ENCODE measurements around the gene ZIC3. TPM values are rescaled to one million over a fixed set of nuclear protein-coding genes. Genes with fewer than 3 reads are reported as not detected.

Gene ZIC3
- total RNA-seq, 1 experiment from 2014 or later = not detected

- Histone ChIP-seq H3K79me2 (ENCODE audit: insufficient read depth, low read length) (no peaks in the 10 kb centered on the region), H3K27me3 (ENCODE audit: insufficient read depth, low read length) (no peaks in the 10 kb centered on the region), H3K9ac (ENCODE audit: low read length) (no peak overlapping the region), H3K9me3 (ENCODE audit: control insufficient read depth in 1 of 2, insufficient read depth in 1 of 2, low read depth in 1 of 2, low read length in 2 of 2) (no peaks in the 10 kb centered on the region), H3K36me3 (ENCODE audit: control insufficient read depth in 1 of 2, insufficient read depth in 2 of 2, low read length in 2 of 2) (no peaks in the 10 kb centered on the region), H3K4me1 (ENCODE audit: control insufficient read depth in 1 of 2, insufficient read depth in 2 of 2, low read length in 2 of 2) (no peaks in the 10 kb centered on the region), H3K4me3 (replicated peaks in 1 of 2; ENCODE audit: low read depth in 1 of 2, low read length in 2 of 2) (no peak overlapping the region), H3K9me2 (ENCODE audit: insufficient read depth) (no peaks in the 10 kb centered on the region), H4K20me1 (ENCODE audit: insufficient read depth) (no peaks in the 10 kb centered on the region), H2AFZ (ENCODE audit: low read depth, low read length, poor library complexity, severe bottlenecking) (no peak overlapping the region), H3K27ac (ENCODE audit: low read depth, low read length) (no peak overlapping the region), H3K4me2 (ENCODE audit: low read length) (no peak overlapping the region)
- no peak for ATAC-seq
- no peak for TF ChIP-seq EZH2 (IDR thresholded peaks at IDR 0.05)
- TF ChIP-seq CBX3 (IDR thresholded peaks at IDR 0.05; ENCODE audit: low read depth) = no peak
- TF ChIP-seq ZBTB33 (IDR thresholded peaks at IDR 0.05; ENCODE audit: extremely low read depth, insufficient replicate concordance, low read length) = no peak
- no peak for TF ChIP-seq CTCF (IDR thresholded peaks at IDR 0.05 in 2 of 3, conservative IDR thresholded peaks at IDR 0.05 in 1 of 3; ENCODE audit: borderline replicate concordance in 1 of 3, insufficient read depth in 1 of 3, low read depth in 2 of 3, low read length in 2 of 3)
- TF ChIP-seq YY1 (IDR thresholded peaks at IDR 0.05; ENCODE audit: extremely low read depth, insufficient replicate concordance, low read depth, low read length) = no peak
- no peak for TF ChIP-seq SP1 (IDR thresholded peaks at IDR 0.05; ENCODE audit: low read depth)
- TF ChIP-seq POLR2AphosphoS5 (IDR thresholded peaks at IDR 0.05; ENCODE audit: low read depth, low read length) = no peak
- TF ChIP-seq CEBPB (IDR thresholded peaks at IDR 0.05; ENCODE audit: low read depth) = no peak
- TF ChIP-seq JUND (IDR thresholded peaks at IDR 0.05) = no peak
- no peak for TF ChIP-seq SRF (IDR thresholded peaks at IDR 0.05; ENCODE audit: low read depth)
- no peak for TF ChIP-seq SIN3A (IDR thresholded peaks at IDR 0.05; ENCODE audit: low read depth)
- TF ChIP-seq EGR1 (IDR thresholded peaks at IDR 0.05; ENCODE audit: low read depth) = no peak
- TF ChIP-seq REST (IDR thresholded peaks at IDR 0.05; ENCODE audit: low read depth) = no peak
- no peak for TF ChIP-seq TCF7L2 (IDR thresholded peaks at IDR 0.05; ENCODE audit: borderline replicate concordance, extremely low read depth, insufficient read depth, insufficient read length)
- TF ChIP-seq ELF1 (IDR thresholded peaks at IDR 0.05; ENCODE audit: borderline replicate concordance, low read depth) = no peak
- TF ChIP-seq ZNF274 (IDR thresholded peaks at IDR 0.05; ENCODE audit: low read depth, low read length) = no peak
- TF ChIP-seq RAD21 (IDR thresholded peaks at IDR 0.05; ENCODE audit: low read depth) = no peak
- no peak for TF ChIP-seq FOSL1 (IDR thresholded peaks at IDR 0.05; ENCODE audit: low read depth)
- TF ChIP-seq POLR2A (IDR thresholded peaks at IDR 0.05; ENCODE audit: borderline replicate concordance, extremely low read depth, insufficient read depth, insufficient read length) = no peak
- TF ChIP-seq ZFX (IDR thresholded peaks at IDR 0.05) = no peak
- ChIA-PET POLR2A (no interaction called here), RAD21 (ENCODE audit: low non-redundant PET in 1 of 2, low total read pairs in 2 of 2, uncharacterized antibody in 2 of 2, unreplicated experiment in 2 of 2) (no interaction called here), CTCF (no interaction called here)
- no peak for DNase-seq (ENCODE audit: low read depth, low spot score)
- no TSS peak for BruUV-seq (replicated peaks)
- intact Hi-C loops (cut with micrococcal nuclease) = no loop called here
Measured at GRCh38 chrX:137575596-137576255, 9.8 kb downstream of the ZIC3 start.

Data from HCT116 (cell line).